ENCODE data around the gene SAMM50. TPM values are rescaled to one million over a fixed set of nuclear protein-coding genes. Genes with fewer than 3 reads are reported as not detected.

Gene SAMM50
- total RNA-seq, 4 donors from 2014 or later = 67.4 to 104 (median 72.0) TPM

GRCh38 chr22:44003405-44004103 is 48.3 kb downstream of the SAMM50 start:
- H3K4me3 ChIP-seq = no peak overlapping the region
- DNase-seq (no peak), ATAC-seq (no peak)
- H3K36me3 ChIP-seq = no peaks in the 10 kb centered on the region
- H3K27me3 ChIP-seq = no peaks in the 10 kb centered on the region
- in situ Hi-C loops (cut with MboI; ENCODE audit: low sequenced_read_pairs in 4 of 4) = no loop called here
- peaks cover 14 to 17% of the 10 kb centered on the region in 2 donors for H3K4me1 ChIP-seq
- no peaks in the 10 kb centered on the region for H3K9me3 ChIP-seq
- TF ChIP-seq POLR2A (IDR thresholded peaks at IDR 0.05) (no peak), CTCF (IDR thresholded peaks at IDR 0.05 in 4 of 5, conservative IDR thresholded peaks at IDR 0.05 in 1 of 5) (no peak)
- intact Hi-C loops (cut with DNase I; ENCODE audit: low total_unique reads) = no loop called here
- H3K27ac ChIP-seq = peak overlapping the region in 1 of 4 donors; percentile 37

GRCh38 chr22:44004104-44004460 is 48.8 kb downstream of the SAMM50 start:
- no peaks in the 10 kb centered on the region for H3K27me3 ChIP-seq
- H3K27ac ChIP-seq = peak overlapping the region in 1 of 4 donors; percentile 37
- in situ Hi-C loops (cut with MboI; ENCODE audit: low sequenced_read_pairs in 4 of 4) = no loop called here
- intact Hi-C loops (cut with DNase I; ENCODE audit: low total_unique reads) = no loop called here
- ATAC-seq = no peak
- no peak overlapping the region for H3K4me3 ChIP-seq
- H3K9me3 ChIP-seq = no peaks in the 10 kb centered on the region
- DNase-seq = no peak
- TF ChIP-seq CTCF (IDR thresholded peaks at IDR 0.05 in 4 of 5, conservative IDR thresholded peaks at IDR 0.05 in 1 of 5) = no peak
- H3K4me1 ChIP-seq = peaks cover 13 to 16% of the 10 kb centered on the region in 2 donors
- no peaks in the 10 kb centered on the region for H3K36me3 ChIP-seq

GRCh38 chr22:44005524-44005923 is 50.3 kb downstream of the SAMM50 start:
- ATAC-seq (no peak), DNase-seq (peak in 1 of 2 donors; percentile 6)
- H3K36me3 ChIP-seq = no peaks in the 10 kb centered on the region
- H3K9me3 ChIP-seq = no peaks in the 10 kb centered on the region
- in situ Hi-C loops (cut with MboI; ENCODE audit: low sequenced_read_pairs in 4 of 4) = no loop called here
- H3K27ac ChIP-seq = no peak overlapping the region
- H3K4me1 ChIP-seq = peaks cover 3 to 4% of the 10 kb centered on the region in 2 donors
- no peak for TF ChIP-seq CTCF (IDR thresholded peaks at IDR 0.05 in 4 of 5, conservative IDR thresholded peaks at IDR 0.05 in 1 of 5)
- TF ChIP-seq POLR2A (IDR thresholded peaks at IDR 0.05) = no peak
- H3K27me3 ChIP-seq = no peaks in the 10 kb centered on the region
- intact Hi-C loops (cut with DNase I; ENCODE audit: low total_unique reads) = no loop called here
- no peak overlapping the region for H3K4me3 ChIP-seq

- TF ChIP-seq POLR2A (IDR thresholded peaks at IDR 0.05) = no peak
- no peak for TF ChIP-seq CTCF (IDR thresholded peaks at IDR 0.05 in 4 of 5, conservative IDR thresholded peaks at IDR 0.05 in 1 of 5)
- H3K9me3 ChIP-seq = no peaks in the 10 kb centered on the region
- no peak for ATAC-seq
- in situ Hi-C loops (cut with MboI; ENCODE audit: low sequenced_read_pairs in 4 of 4) (no loop called here), intact Hi-C loops (cut with DNase I; ENCODE audit: low total_unique reads) (no loop called here)
- H3K36me3 ChIP-seq = no peaks in the 10 kb centered on the region
- no peaks in the 10 kb centered on the region for H3K27me3 ChIP-seq
- H3K4me1 ChIP-seq = peaks cover 0 to 5% of the 10 kb centered on the region in 2 donors
- no peak overlapping the region for H3K27ac ChIP-seq
- H3K4me3 ChIP-seq = no peak overlapping the region
- DNase-seq = peak in 1 of 2 donors; percentile 0
Observed at GRCh38 chr22:44012162-44012561, 56.9 kb downstream of the SAMM50 start.

GRCh38 chr22:44012591-44012990 is 57.3 kb downstream of the SAMM50 start:
- in situ Hi-C loops (cut with MboI; ENCODE audit: low sequenced_read_pairs in 4 of 4) = no loop called here
- TF ChIP-seq CTCF (IDR thresholded peaks at IDR 0.05 in 4 of 5, conservative IDR thresholded peaks at IDR 0.05 in 1 of 5) = no peak
- no peak for TF ChIP-seq POLR2A (IDR thresholded peaks at IDR 0.05)
- Histone ChIP-seq H3K27ac (no peak overlapping the region), H3K4me3 (no peak overlapping the region), H3K9me3 (no peaks in the 10 kb centered on the region), H3K36me3 (no peaks in the 10 kb centered on the region), H3K4me1 (peaks cover 0 to 5% of the 10 kb centered on the region in 2 donors), H3K27me3 (no peaks in the 10 kb centered on the region)
- intact Hi-C loops (cut with DNase I; ENCODE audit: low total_unique reads) = no loop called here
- DNase-seq = no peak
- no peak for ATAC-seq

All from gastrocnemius medialis (tissue), 4 donors.